Epithelial cell of prostate (primary cell): ENCODE measurements around the gene TIGD3.

Experiments
- DNase-seq: peaks from one replicate; pipeline ENCODE4 v3.0.0-alpha.2; 2011; ENCODE audit warnings: low read depth, low spot score
- H3K27ac ChIP-seq: fragments of 450-650 bp; 2 replicates; pipeline ENCODE4 v1.5.1; 2017; ENCODE audit warnings: mild to moderate bottlenecking

Gene TIGD3, protein sequence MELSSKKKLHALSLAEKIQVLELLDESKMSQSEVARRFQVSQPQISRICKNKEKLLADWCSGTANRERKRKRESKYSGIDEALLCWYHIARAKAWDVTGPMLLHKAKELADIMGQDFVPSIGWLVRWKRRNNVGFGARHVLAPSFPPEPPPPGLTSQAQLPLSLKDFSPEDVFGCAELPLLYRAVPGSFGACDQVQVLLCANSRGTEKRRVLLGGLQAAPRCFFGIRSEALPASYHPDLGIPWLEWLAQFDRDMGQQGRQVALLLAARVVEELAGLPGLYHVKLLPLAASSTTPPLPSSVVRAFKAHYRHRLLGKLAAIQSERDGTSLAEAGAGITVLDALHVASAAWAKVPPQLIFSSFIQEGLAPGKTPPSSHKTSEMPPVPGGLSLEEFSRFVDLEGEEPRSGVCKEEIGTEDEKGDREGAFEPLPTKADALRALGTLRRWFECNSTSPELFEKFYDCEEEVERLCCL

DNA sequence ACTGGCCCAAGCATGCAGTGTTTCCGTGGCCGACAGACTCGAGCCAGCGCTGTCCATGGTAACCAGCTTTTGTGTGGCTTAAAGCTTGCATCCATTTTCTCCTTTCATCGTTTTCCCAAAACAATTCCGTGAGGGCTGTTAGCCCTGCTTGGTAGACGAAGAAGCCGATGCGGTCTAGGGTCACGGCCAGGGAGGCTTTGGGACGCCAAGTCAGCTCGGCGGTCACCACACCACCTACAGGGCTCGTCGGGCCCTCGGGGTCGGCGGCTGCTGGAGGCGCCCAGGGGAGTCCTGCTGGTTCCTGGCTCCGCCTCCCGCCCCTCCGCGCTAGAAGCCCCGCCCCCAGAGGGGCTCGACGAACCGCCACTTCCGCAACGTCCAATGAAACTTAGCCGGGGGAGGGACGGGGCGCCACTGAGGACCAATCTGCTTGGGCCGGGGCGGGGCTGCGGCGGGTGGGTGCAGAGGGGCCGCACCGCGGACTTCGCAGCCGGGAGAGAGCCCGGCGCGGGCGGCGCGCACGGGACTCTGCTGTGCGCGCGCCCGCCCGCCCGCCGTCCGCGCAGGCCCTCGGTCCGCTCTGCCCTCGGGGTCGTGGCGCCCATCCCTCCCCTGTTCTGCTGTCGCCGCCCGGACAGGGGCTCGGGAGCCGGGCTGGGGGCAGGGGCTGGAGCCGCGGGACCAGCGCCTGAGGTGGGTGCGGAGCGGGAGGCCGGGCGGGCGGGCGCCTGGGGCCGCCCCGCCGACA lies at the start of gene TIGD3:
Gene TIGD3 (plus strand): TSS at position 487 of the 748 bp plus-strand sequence. CDS start 1,058 bp downstream, outside the sequence.
- peak; percentile 39 for DNase-seq
- no peak within 1 kb of the TSS for H3K27ac ChIP-seq

GRCh38 chr11:65305501-65306268 lies 48.9 kb upstream of the TIGD3 start:
- DNase-seq: no peak

DNA sequence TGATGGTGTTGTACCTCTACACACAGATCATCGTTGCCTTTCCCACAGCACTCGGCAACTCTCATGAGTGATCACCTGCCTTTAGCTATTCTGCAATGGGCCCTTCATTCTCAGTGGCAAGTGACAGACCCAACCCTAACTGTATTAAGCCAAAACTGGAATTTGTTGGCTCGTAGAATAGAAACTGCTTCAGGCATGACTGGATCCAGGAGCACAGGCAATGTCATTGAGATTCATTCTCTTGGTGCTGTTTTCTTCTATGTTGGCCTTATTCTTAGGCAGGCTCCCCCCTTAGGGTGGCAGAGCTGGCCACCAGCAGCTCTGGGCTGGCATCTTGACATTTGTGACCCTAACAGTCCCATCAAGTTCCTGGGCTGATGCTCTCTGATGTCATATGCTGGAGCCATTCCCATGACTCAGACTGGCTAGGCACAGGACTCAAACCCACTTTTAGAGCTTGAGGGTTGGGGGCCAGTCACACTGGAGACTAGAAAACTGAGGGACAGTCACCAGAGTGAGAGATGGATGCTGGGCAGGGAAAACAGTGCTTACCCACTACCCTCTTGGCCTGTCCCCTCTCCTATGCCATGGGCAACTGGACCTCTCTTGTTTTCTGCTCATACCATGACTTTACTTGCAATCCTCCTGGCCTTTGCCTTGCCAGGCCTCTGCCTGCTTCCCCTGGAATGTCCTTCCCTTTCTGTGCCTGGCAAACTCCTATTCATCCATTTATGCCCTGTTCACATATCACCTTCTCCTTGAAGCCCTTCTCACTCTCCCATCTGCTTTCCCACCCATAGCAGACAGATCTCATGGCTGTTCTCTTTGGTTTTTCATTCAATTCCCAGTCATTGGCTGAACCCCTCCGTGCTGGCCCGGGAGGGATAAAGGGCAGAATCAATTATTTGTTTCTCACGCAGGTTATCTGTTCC lies 47.0 kb upstream of the TIGD3 start:
- no peak overlapping the region for H3K27ac ChIP-seq
- DNase-seq: no peak

More at GRCh38 chr11:65305501-65306268, 48.9 kb upstream of the TIGD3 start:
- H3K27ac ChIP-seq: no peak overlapping the region

DNA sequence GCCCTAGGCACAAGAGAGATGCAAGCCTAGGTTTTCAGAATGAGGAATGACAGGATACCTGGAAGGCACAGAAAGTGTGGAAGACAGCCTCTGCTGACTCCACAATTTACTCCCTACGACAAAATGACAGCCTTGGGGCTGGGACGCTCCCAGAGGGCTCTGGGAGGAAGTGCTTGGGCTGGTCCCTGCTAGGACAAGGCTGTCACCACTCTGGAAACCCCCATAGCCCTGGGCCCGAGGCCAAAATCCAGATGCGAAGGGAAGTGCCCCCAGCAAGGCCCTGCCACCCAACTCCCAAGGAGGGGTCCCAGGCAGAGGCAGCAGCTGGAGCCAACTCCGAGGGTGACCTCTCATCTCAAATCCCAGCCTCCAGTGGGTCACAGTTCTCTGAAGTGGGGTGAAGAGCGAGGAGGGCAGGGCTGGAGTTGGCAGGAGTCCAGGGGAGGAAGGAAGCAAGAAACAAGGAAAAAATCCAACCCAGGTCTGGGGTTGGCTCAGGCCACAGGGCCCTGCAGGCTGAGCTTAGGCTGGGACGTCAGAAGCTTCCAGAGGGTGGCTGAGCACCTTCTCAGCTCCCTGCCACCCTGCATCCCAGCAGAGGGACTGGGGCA lies 46.2 kb upstream of the TIGD3 start:
- H3K27ac ChIP-seq: no peak overlapping the region
- no peak for DNase-seq

GRCh38 chr11:65309006-65309405 lies 45.5 kb upstream of the TIGD3 start:
- DNase-seq: no peak
- no peak overlapping the region for H3K27ac ChIP-seq

DNA sequence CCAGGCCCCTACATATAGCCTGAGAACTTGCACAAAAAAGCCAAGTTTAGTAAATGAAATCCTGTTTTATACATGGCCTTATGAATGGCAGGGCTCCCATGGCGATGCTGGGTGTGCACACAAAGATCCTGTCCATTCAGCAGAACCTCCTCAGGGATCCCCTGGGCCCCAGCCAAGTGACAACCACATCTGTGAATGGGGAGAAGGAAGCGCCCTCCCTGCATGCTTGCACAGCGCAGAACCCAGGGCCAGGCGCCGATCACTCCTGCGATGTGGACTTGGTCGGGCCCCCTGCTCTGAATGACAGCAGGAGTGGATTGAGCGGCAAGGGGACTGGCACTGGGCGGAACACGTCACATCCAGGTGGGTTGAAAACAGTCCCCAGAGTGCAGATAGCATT lies 44.3 kb upstream of the TIGD3 start:
- H3K27ac ChIP-seq: no peak overlapping the region
- no peak for DNase-seq

DNA sequence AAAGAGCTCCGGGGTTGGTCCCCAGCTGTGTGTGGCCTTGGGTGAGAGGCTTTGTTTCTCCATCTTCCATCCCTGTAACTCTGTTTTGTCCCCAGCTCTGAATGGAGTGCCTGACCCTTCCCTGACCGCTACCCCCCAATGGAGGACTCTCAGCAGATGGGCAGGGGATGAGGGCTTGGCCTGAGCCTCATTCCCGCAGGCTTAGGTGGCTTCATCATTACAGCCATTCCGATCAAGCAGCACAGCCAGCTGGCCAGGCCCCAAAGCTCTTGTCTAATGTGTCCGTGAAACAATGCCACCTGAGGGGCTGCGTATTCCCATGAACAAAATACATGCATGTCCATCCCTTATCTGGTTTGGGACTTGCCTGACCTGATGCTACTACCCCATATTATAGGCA lies 43.8 kb upstream of the TIGD3 start:
- H3K27ac ChIP-seq: no peak overlapping the region
- DNase-seq: no peak

DNA sequence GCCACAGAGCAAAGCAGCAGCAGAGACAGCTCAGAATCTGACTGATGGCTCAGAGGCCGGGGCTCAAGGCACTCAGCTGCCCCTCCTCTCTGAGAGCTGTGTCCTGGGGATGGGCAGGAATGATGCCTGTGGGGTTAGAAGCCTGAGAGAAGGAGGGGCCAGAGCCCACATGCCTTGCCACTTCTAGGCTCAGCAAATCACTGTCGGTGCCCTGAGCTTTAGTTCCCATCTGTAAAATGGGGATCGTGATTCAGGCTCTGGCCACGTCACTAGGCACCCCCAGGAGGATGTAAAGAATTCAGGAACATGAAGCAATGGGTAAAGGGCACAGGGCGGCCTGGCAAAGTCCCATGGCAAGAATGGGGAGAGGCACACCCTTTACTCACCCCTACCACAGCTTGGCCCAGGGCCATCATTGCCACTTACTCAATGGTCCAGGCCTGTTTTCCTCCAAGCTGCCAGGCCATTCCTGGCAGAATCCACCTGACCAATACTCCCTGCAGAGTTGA lies 43.3 kb upstream of the TIGD3 start:
- no peak for DNase-seq
- H3K27ac ChIP-seq: no peak overlapping the region

DNA sequence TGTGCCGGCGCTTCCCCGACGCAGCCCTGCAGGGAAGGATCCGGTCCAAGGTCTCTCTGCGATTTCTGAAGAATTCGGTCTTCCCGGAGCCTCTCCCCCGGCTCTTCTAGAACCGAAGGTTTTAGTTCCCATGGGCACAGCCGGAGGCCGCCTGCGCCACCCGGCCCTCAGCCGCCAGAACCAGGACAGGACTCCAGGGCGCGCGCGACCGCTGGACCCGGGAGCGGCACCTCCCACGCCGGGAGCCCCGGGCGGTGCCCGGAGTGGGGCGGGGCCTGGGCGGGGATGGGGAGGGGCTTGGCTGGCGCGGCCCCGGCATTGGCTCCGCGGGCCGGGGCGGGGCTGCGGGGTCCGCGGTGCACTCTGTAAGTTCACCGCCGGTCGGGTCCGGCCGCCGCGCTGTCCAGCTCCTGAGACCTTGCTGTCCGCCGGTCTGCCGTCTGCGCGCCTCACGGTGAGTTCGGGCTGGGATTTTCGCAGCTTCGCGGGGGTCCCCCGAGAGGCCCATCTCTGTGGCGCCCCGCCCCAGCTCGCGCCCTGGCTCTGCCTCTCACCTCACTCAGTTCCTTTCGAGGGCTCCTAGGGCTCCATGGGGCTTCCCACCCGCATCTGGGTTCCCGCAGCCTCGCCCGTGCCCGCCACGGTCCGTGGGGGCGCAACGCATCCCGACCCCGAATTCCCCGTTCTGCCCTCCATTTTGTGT lies 39.9 kb upstream of the TIGD3 start, which contains the start of gene CDC42EP2:
Gene CDC42EP2 (plus strand): TSS at position 366 of the 703 bp plus-strand sequence. CDS start 6,033 bp downstream, outside the sequence.
- no peak for DNase-seq
- peak within 1 kb of the TSS; percentile 91 for H3K27ac ChIP-seq

DNA sequence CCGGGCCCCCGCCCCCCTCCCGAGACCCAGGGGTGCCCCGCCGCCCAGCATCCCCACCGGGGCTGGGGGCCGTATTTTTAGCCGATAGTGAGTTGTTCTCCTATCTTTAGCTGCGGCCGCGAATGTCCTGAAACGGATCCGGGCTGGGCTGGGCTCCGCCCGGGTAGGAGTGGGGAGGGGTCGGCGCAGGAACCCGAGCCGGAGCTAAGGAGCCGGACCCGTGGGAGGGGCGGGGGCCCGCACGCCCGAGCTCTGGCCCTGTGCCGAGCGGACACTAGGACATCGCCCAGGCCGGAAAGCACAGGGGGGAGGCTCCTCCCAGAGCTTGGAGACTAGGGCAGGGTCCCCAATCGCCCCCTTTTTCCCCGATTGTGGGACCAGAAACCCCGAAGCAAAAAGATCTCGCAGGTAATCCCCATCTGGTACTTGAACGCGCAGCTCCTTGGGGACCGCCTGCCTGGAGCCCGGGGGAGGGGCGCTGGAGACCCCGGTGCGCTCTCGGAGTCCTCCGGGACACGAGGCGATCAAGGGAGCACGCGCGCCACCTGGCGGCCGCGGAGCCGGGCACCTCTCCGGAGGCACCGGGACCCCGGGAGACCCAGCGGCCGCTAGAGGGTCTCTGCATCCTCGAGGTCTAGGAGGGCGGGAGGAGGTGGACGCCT lies 39.2 kb upstream of the TIGD3 start:
- H3K27ac ChIP-seq: peak overlapping the region; percentile 91
- DNase-seq: no peak

- peak overlapping the region; percentile 91 for H3K27ac ChIP-seq
- DNase-seq: no peak
Measured at GRCh38 chr11:65315866-65316226, 38.7 kb upstream of the TIGD3 start.

GRCh38 chr11:65316227-65317024 lies 38.1 kb upstream of the TIGD3 start:
- DNase-seq: no peak

GRCh38 chr11:65317025-65317786 lies 37.3 kb upstream of the TIGD3 start:
- DNase-seq: peak; percentile 37
- H3K27ac ChIP-seq: peak overlapping the region; percentile 91

More at GRCh38 chr11:65316227-65317024, 38.1 kb upstream of the TIGD3 start:
- H3K27ac ChIP-seq: peak overlapping the region; percentile 91

DNA sequence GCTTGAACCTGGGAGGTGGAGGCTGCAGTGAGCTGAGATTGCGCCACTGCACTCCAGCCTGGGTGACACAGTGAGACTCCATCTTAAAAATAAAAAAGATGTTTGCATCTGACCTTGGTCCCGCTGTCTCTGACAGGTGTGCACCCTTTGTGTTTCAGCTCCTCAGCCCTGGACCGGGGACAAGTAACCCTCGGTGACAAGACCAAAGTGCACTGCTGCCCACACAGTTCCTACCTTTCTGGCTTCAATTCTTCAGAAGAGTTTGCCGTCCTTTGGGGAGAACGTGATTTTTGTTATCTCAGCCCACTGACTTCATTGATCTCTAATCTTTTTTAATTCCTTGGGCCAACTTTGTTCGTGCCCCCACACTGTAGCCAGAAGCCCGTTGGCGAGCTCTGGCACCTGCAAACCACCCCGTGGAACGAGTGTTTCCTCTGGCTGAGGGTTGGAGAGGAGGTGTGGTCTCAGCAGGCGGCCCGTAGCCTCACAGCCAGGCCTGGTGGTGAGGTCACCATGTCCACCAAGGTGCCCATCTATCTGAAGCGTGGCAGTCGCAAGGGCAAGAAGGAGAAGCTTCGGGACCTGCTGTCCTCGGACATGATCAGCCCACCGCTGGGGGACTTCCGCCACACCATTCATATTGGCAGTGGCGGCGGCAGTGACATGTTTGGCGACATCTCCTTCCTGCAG lies 34.0 kb upstream of the TIGD3 start:
- no peak for DNase-seq
- H3K27ac ChIP-seq: no peak overlapping the region

DNA sequence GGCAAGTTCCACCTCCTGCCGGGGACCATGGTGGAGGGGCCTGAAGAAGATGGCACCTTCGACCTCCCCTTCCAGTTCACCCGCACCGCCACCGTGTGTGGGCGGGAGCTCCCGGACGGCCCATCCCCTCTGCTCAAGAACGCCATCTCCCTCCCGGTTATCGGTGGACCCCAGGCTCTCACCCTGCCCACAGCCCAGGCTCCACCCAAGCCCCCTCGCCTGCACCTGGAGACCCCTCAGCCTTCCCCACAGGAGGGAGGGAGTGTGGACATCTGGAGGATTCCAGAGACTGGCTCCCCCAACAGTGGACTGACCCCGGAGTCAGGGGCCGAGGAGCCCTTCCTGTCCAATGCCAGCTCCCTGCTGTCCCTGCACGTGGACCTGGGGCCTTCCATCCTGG lies 33.5 kb upstream of the TIGD3 start:
- no peak overlapping the region for H3K27ac ChIP-seq
- no peak for DNase-seq
